KMS-11 (cell line): ENCODE measurements around the gene PCSK9.

ENCODE experiments used
- H2AFZ ChIP-seq: fragments of 200-600 bp; sonication (generic); 2 replicates; pipeline ENCODE4 v1.6.1; 2016; ENCODE audit warnings: antibody characterized with exemption, mixed run types, low read depth
- H3K27ac ChIP-seq: fragments of 200-600 bp; sonication (generic); 2 replicates; pipeline ENCODE4 v1.6.1; 2016; ENCODE audit warnings: mild to moderate bottlenecking, mixed run types
- H3K27me3 ChIP-seq: fragments of 200-600 bp; sonication (generic); 2 replicates; pipeline ENCODE4 v1.6.1; 2017; ENCODE audit warnings: mild to moderate bottlenecking, low read depth, mixed run types, moderate library complexity; ENCODE audit not compliant: insufficient read depth
- H3K36me3 ChIP-seq: fragments of 200-600 bp; sonication (generic); 2 replicates; pipeline ENCODE4 v1.6.1; 2017; ENCODE audit warnings: mild to moderate bottlenecking, mixed run types; ENCODE audit not compliant: insufficient read depth
- H3K4me1 ChIP-seq: fragments of 200-600 bp; sonication (generic); 2 replicates; pipeline ENCODE4 v1.6.1; 2016; ENCODE audit warnings: mild to moderate bottlenecking, low read depth, mixed run types; ENCODE audit not compliant: poor library complexity, severe bottlenecking
- H3K4me2 ChIP-seq: fragments of 200-600 bp; sonication (generic); 2 replicates; pipeline ENCODE4 v1.7.0; 2016; ENCODE audit warnings: mild to moderate bottlenecking, mixed run types
- H3K4me3 ChIP-seq: fragments of 200-600 bp; sonication (generic); IDR thresholded peaks from 2 replicates; pipeline ENCODE4 v1.6.1; 2017; ENCODE audit warnings: low read depth, low read length, mixed read lengths; ENCODE audit not compliant: insufficient read depth
- H3K79me2 ChIP-seq: fragments of 200-600 bp; sonication (generic); 2 replicates; pipeline ENCODE4 v1.6.1; 2016; ENCODE audit warnings: low read depth, mixed run types; ENCODE audit not compliant: insufficient read depth
- H3K9ac ChIP-seq: fragments of 200-600 bp; sonication (generic); 2 replicates; pipeline ENCODE4 v1.6.1; 2016; ENCODE audit warnings: mild to moderate bottlenecking, mixed run types
- H4K20me1 ChIP-seq: fragments of 200-600 bp; sonication (generic); 2 replicates; pipeline ENCODE4 v1.6.1; 2016; ENCODE audit warnings: mild to moderate bottlenecking, mixed run types; ENCODE audit not compliant: insufficient read depth
- TF ChIP-seq, protein P1 (sequence below): fragments of 200-600 bp; sonication (generic); conservative IDR thresholded peaks from 2 replicates; pipeline ENCODE4 v1.6.1; 2017; ENCODE audit warnings: low read depth, mild to moderate bottlenecking, antibody characterized with exemption, low read length, moderate library complexity, mixed read lengths

PCSK9 gene

DNA sequence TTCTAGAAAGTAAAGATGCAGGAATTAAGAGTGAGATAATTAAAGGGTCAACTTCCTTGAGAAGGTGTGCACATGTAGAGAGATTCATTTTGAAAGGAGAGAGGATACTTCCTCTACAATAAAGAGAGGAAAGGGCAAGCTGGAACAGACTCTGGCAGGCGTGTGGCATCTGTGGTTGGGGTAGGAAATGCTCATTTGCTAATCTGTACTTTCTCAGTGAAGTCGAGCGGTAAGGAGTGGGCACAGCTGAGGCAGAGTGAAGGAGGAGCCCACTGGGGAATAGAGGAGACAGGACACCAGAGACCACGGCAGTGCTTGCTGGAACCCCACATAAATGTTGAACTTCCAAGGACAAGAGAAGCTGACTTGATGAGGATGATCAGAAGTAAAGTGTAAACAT lies 49.1 kb downstream of the PCSK9 start:
- no peaks in the 10 kb centered on the region for H3K79me2 ChIP-seq
- no peaks in the 10 kb centered on the region for H4K20me1 ChIP-seq
- no peak overlapping the region for H3K9ac ChIP-seq
- H3K4me1 ChIP-seq: no peaks in the 10 kb centered on the region
- TF ChIP-seq, protein P1, sequence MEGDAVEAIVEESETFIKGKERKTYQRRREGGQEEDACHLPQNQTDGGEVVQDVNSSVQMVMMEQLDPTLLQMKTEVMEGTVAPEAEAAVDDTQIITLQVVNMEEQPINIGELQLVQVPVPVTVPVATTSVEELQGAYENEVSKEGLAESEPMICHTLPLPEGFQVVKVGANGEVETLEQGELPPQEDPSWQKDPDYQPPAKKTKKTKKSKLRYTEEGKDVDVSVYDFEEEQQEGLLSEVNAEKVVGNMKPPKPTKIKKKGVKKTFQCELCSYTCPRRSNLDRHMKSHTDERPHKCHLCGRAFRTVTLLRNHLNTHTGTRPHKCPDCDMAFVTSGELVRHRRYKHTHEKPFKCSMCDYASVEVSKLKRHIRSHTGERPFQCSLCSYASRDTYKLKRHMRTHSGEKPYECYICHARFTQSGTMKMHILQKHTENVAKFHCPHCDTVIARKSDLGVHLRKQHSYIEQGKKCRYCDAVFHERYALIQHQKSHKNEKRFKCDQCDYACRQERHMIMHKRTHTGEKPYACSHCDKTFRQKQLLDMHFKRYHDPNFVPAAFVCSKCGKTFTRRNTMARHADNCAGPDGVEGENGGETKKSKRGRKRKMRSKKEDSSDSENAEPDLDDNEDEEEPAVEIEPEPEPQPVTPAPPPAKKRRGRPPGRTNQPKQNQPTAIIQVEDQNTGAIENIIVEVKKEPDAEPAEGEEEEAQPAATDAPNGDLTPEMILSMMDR: no peak
- H3K36me3 ChIP-seq: no peaks in the 10 kb centered on the region
- H2AFZ ChIP-seq: no peak overlapping the region
- H3K4me2 ChIP-seq: no peak overlapping the region
- H3K4me3 ChIP-seq: no peak overlapping the region
- H3K27me3 ChIP-seq: no peaks in the 10 kb centered on the region
- H3K27ac ChIP-seq: no peak overlapping the region

DNA sequence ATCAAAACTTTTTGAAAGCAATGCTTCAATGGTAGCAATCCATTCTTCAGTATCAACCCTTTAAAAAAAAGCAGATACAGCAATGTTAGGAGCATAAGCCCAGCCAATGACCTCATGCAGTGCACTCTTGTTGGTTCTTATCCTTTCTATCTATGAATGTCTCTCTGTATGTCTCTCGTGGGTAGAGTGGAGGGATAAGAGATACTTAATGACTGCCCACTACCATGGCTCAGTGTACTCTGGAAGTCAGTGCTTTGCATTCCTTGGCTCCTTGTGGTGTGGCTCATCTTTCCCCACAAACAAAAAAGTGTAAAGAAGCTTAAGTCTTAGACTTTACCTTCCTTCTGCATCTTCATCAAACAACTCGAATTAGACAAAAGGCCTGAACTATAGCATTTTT lies 50.3 kb downstream of the PCSK9 start:
- TF ChIP-seq, protein P1: no peak
- H4K20me1 ChIP-seq: no peaks in the 10 kb centered on the region
- no peaks in the 10 kb centered on the region for H3K79me2 ChIP-seq
- H3K27ac ChIP-seq: no peak overlapping the region
- no peak overlapping the region for H3K9ac ChIP-seq
- no peaks in the 10 kb centered on the region for H3K4me1 ChIP-seq
- H3K4me3 ChIP-seq: no peak overlapping the region
- H3K4me2 ChIP-seq: no peak overlapping the region
- no peaks in the 10 kb centered on the region for H3K36me3 ChIP-seq
- H2AFZ ChIP-seq: no peak overlapping the region
- H3K27me3 ChIP-seq: no peaks in the 10 kb centered on the region

DNA sequence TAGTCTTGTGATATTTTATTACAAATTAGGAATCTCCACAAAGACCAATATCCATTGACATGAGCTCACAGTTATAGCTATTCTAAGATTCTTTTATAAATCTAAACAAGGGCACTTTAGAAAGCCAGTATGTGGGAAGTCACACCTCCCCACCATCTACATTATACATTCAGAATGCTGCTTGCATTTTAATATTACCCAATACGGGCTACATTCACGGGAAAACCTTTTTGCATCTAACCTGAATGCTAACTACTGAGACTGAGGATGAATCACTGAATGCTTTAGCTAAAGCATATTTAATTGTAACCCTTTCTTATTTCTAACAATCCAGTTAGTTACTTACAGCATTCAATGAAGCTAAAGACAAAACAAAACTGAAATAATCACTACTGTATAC lies 53.1 kb downstream of the PCSK9 start:
- no peaks in the 10 kb centered on the region for H4K20me1 ChIP-seq
- peaks cover 3% of the 10 kb centered on the region; the same call in 1 of the 2 replicates for H3K36me3 ChIP-seq

DNA sequence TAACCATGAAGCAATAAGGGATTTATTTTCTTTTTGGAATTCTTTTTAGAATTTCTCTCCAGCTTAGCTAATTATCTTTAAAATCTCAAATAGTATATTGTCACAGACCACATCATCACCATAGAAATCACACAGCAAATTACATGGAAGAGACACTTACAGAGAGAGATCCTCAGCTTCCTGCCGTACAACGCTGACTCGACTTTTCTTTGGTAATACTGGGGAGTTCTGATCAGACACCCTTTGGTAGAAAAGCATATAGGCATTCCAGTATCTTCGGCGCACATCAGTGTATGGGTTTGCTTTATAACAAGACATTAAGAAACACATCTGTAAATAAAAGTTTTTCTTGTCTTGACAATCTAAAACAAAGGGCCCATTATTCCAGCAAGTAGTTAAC lies 55.7 kb downstream of the PCSK9 start:
- Histone ChIP-seq H3K79me2 (no peaks in the 10 kb centered on the region), H3K36me3 (peaks cover 3% of the 10 kb centered on the region; the same call in 1 of the 2 replicates)

More for the DNA sequence above, 53.1 kb downstream of the PCSK9 start:
- no peak overlapping the region for H3K4me3 ChIP-seq
- H3K79me2 ChIP-seq: no peaks in the 10 kb centered on the region
- H3K9ac ChIP-seq: no peak overlapping the region
- TF ChIP-seq, protein P1: no peak
- no peaks in the 10 kb centered on the region for H3K4me1 ChIP-seq
- H3K4me2 ChIP-seq: no peak overlapping the region
- no peak overlapping the region for H3K27ac ChIP-seq
- H3K27me3 ChIP-seq: no peaks in the 10 kb centered on the region
- no peak overlapping the region for H2AFZ ChIP-seq

More for the DNA sequence above, 55.7 kb downstream of the PCSK9 start:
- Histone ChIP-seq H3K27me3 (no peaks in the 10 kb centered on the region), H3K27ac (no peak overlapping the region), H3K9ac (no peak overlapping the region), H3K4me3 (no peak overlapping the region), H4K20me1 (no peaks in the 10 kb centered on the region), H3K4me1 (no peaks in the 10 kb centered on the region), H3K4me2 (no peak overlapping the region), H2AFZ (no peak overlapping the region)
- TF ChIP-seq, protein P1: no peak
